HAP-1 (cell line): ENCODE results near the gene NF1.
A peak's percentile ranks its signal among the peaks of the same experiment; 100 is the strongest.

Source experiments
- DNase-seq, 2 experiments: peaks; one replicate each; pipeline ENCODE4 v3.0.0-alpha.2; 2016 to 2020; ENCODE audit warnings: low spot score in 2 of 2
- H3K27me3 ChIP-seq: fragments of 250-450 bp; sonication (Bioruptor Pico); 2 replicates; pipeline ENCODE4 v1.5.1; 2020; ENCODE audit warnings: low read depth, mild to moderate bottlenecking, moderate library complexity
- H3K36me3 ChIP-seq: fragments of 250-450 bp; sonication (Bioruptor Pico); replicated peaks from 2 replicates; pipeline ENCODE4 v1.5.1; 2020; ENCODE audit warnings: mild to moderate bottlenecking
- H3K4me1 ChIP-seq: fragments of 250-450 bp; sonication (Bioruptor Pico); 2 replicates; pipeline ENCODE4 v1.5.1; 2020; ENCODE audit warnings: mild to moderate bottlenecking
- H3K4me3 ChIP-seq: fragments of 250-450 bp; sonication (Bioruptor Pico); 2 replicates; pipeline ENCODE4 v1.5.1; 2020; ENCODE audit warnings: mild to moderate bottlenecking, moderate library complexity
- H3K9me3 ChIP-seq: fragments of 250-450 bp; sonication (Bioruptor Pico); 2 replicates; pipeline ENCODE4 v1.5.1; 2020; ENCODE audit warnings: mild to moderate bottlenecking, moderate library complexity
- in situ Hi-C: fragments of 300-500 bp; cut with MboI; formaldehyde crosslinking; loops from 3 replicates; pipeline ENCODE4 v1.14.3; 2020; ENCODE audit warnings: low sequenced_read_pairs, inconsistent platforms, mixed read lengths

NF1 gene

GRCh38 chr17:31202968-31203367 lies 108.2 kb downstream of the NF1 start:
- Histone ChIP-seq H3K27me3 (no peaks in the 10 kb centered on the region), H3K9me3 (no peaks in the 10 kb centered on the region), H3K36me3 (0 out of 2 replicates have a peak, but pooled peaks cover 5% of the 10 kb centered on the region), H3K4me1 (no peaks in the 10 kb centered on the region; the same call in 1 of the 2 replicates), H3K4me3 (no peak overlapping the region)
- in situ Hi-C loops = loop anchor here (25.0 kb wide), 1 partner anchor 191 kb away; no protein-coding TSS in a partner anchor
- no peak for DNase-seq

GRCh38 chr17:31211352-31212012 lies 116.7 kb downstream of the NF1 start:
- peaks cover 15% of the 10 kb centered on the region for H3K4me1 ChIP-seq
- in situ Hi-C loops = loop anchor here (25.0 kb wide), 1 partner anchor 199 kb away; no protein-coding TSS in a partner anchor
- peaks cover 15% of the 10 kb centered on the region for H3K36me3 ChIP-seq
- no peaks in the 10 kb centered on the region for H3K9me3 ChIP-seq
- no peaks in the 10 kb centered on the region for H3K27me3 ChIP-seq
- H3K4me3 ChIP-seq = no peak overlapping the region
- no peak for DNase-seq

GRCh38 chr17:31216031-31216751 lies 121.4 kb downstream of the NF1 start:
- no peaks in the 10 kb centered on the region for H3K27me3 ChIP-seq
- peaks cover 12% of the 10 kb centered on the region for H3K36me3 ChIP-seq
- H3K4me1 ChIP-seq = peaks cover 16% of the 10 kb centered on the region
- peak; percentile 24 to 65 for DNase-seq
- H3K9me3 ChIP-seq = no peaks in the 10 kb centered on the region
- no peak overlapping the region for H3K4me3 ChIP-seq
- in situ Hi-C loops = loop anchor here (25.0 kb wide), 1 partner anchor 204 kb away; no protein-coding TSS in a partner anchor

- Histone ChIP-seq H3K9me3 (no peaks in the 10 kb centered on the region), H3K27me3 (no peaks in the 10 kb centered on the region), H3K4me3 (no peak overlapping the region), H3K4me1 (peaks cover 9% of the 10 kb centered on the region), H3K36me3 (no peaks in the 10 kb centered on the region; the same call in 1 of the 2 replicates)
- DNase-seq = peak in 1 of 2 experiments; percentile 74
- in situ Hi-C loops = loop anchor here (25.0 kb wide), 1 partner anchor 212 kb away; no protein-coding TSS in a partner anchor
Observed at GRCh38 chr17:31224366-31224765, 129.6 kb downstream of the NF1 start.

GRCh38 chr17:31225831-31226230 lies 131.1 kb downstream of the NF1 start:
- no peak for DNase-seq
- no peak overlapping the region for H3K4me3 ChIP-seq
- H3K9me3 ChIP-seq = no peaks in the 10 kb centered on the region
- peaks cover 9% of the 10 kb centered on the region for H3K4me1 ChIP-seq
- H3K27me3 ChIP-seq = no peaks in the 10 kb centered on the region
- in situ Hi-C loops = no loop called here
- H3K36me3 ChIP-seq = peaks cover 7% of the 10 kb centered on the region

GRCh38 chr17:31226373-31226772 lies 131.6 kb downstream of the NF1 start:
- in situ Hi-C loops = no loop called here
- peaks cover 7% of the 10 kb centered on the region for H3K36me3 ChIP-seq
- DNase-seq = no peak
- no peaks in the 10 kb centered on the region for H3K9me3 ChIP-seq
- H3K4me3 ChIP-seq = no peak overlapping the region
- H3K27me3 ChIP-seq = no peaks in the 10 kb centered on the region
- peaks cover 9% of the 10 kb centered on the region for H3K4me1 ChIP-seq

- in situ Hi-C loops = no loop called here
- Histone ChIP-seq H3K4me3 (no peak overlapping the region), H3K36me3 (peaks cover 7% of the 10 kb centered on the region), H3K9me3 (no peaks in the 10 kb centered on the region), H3K27me3 (no peaks in the 10 kb centered on the region), H3K4me1 (peaks cover 9% of the 10 kb centered on the region)
- no peak for DNase-seq
Observed at GRCh38 chr17:31226950-31227349, 132.2 kb downstream of the NF1 start.

- in situ Hi-C loops = no loop called here
- Histone ChIP-seq H3K4me3 (no peak overlapping the region), H3K9me3 (no peaks in the 10 kb centered on the region), H3K4me1 (0 out of 2 replicates have a peak, but pooled peaks cover 4% of the 10 kb centered on the region), H3K36me3 (peaks cover 30% of the 10 kb centered on the region), H3K27me3 (no peaks in the 10 kb centered on the region)
- no peak for DNase-seq
Observed at GRCh38 chr17:31231852-31232251, 137.1 kb downstream of the NF1 start.

GRCh38 chr17:31235110-31235509 lies 140.3 kb downstream of the NF1 start:
- in situ Hi-C loops = no loop called here
- Histone ChIP-seq H3K36me3 (peaks cover 34% of the 10 kb centered on the region), H3K9me3 (no peaks in the 10 kb centered on the region), H3K4me1 (0 out of 2 replicates have a peak, but pooled peaks cover 4% of the 10 kb centered on the region), H3K4me3 (no peak overlapping the region), H3K27me3 (no peaks in the 10 kb centered on the region)
- no peak for DNase-seq

- no peak for DNase-seq
- 0 out of 2 replicates have a peak, but pooled peaks cover 4% of the 10 kb centered on the region for H3K4me1 ChIP-seq
- H3K36me3 ChIP-seq = peaks cover 35% of the 10 kb centered on the region
- no peaks in the 10 kb centered on the region for H3K9me3 ChIP-seq
- in situ Hi-C loops = no loop called here
- H3K27me3 ChIP-seq = no peaks in the 10 kb centered on the region
- H3K4me3 ChIP-seq = no peak overlapping the region
Observed at GRCh38 chr17:31236137-31236536, 141.4 kb downstream of the NF1 start.

- Histone ChIP-seq H3K4me1 (0 out of 2 replicates have a peak, but pooled peaks cover 4% of the 10 kb centered on the region), H3K27me3 (no peaks in the 10 kb centered on the region), H3K9me3 (no peaks in the 10 kb centered on the region), H3K36me3 (peaks cover 35% of the 10 kb centered on the region), H3K4me3 (no peak overlapping the region)
- in situ Hi-C loops = no loop called here
- DNase-seq = no peak
Observed at GRCh38 chr17:31236712-31237111, 141.9 kb downstream of the NF1 start.

- no peak for DNase-seq
- no peak overlapping the region for H3K4me3 ChIP-seq
- no peaks in the 10 kb centered on the region for H3K27me3 ChIP-seq
- H3K4me1 ChIP-seq = peaks cover 4% of the 10 kb centered on the region
- in situ Hi-C loops = no loop called here
- H3K9me3 ChIP-seq = no peaks in the 10 kb centered on the region
- peaks cover 22% of the 10 kb centered on the region for H3K36me3 ChIP-seq
Observed at GRCh38 chr17:31241116-31241515, 146.3 kb downstream of the NF1 start.

- no peaks in the 10 kb centered on the region for H3K27me3 ChIP-seq
- H3K4me3 ChIP-seq = no peak overlapping the region
- no peaks in the 10 kb centered on the region for H3K9me3 ChIP-seq
- in situ Hi-C loops = no loop called here
- H3K36me3 ChIP-seq = peaks cover 8% of the 10 kb centered on the region
- peaks cover 4% of the 10 kb centered on the region for H3K4me1 ChIP-seq
- DNase-seq = no peak
Observed at GRCh38 chr17:31248986-31249834, 154.4 kb downstream of the NF1 start.
